CD4-positive, alpha-beta T cell (primary cell): ENCODE results near the gene CDH4. TPM values are rescaled to one million over a fixed set of nuclear protein-coding genes. Genes with fewer than 3 reads are reported as not detected.

Experiments
- ATAC-seq: fragments of 200-7000 bp; cut with Tn5 transposase; one replicate; pipeline ENCODE4 v1.10.0; 2022; ENCODE audit warnings: mild to moderate bottlenecking; ENCODE audit not compliant: poor library complexity
- CTCF ChIA-PET: fragments of 350-600 bp; sonication (Branson Sonifier 250); formaldehyde crosslinking; loops from one replicate; lab custom pipeline; 2021; ENCODE audit warnings: antibody characterized with exemption, inconsistent platforms; lab: Charles Lee
- POLR2A ChIA-PET: fragments of 350-600 bp; sonication (Branson Sonifier 250); formaldehyde crosslinking; loops from one replicate; lab custom pipeline; 2021; ENCODE audit warnings: antibody characterized with exemption, inconsistent platforms; lab: Charles Lee
- DNase-seq, 14 experiments: peaks; one replicate each; pipeline ENCODE4 v3.0.0-alpha.2; 2013 to 2020; ENCODE audit warnings: mixed read lengths in 2 of 14
- H3K27ac ChIP-seq, 2 donors: one replicate each; pipeline versions ENCODE4 v1.5.1 to v1.7.0; 2013; ENCODE audit warnings: low read length in 2 of 2, low read depth in 1 of 2, mild to moderate bottlenecking in 1 of 2
- H3K27me3 ChIP-seq, 2 experiments: 1 replicate in 1 of 2; 2 replicates in 1 of 2; pipeline versions ENCODE4 v1.6.1 to v1.7.0; 2013; ENCODE audit warnings: low read length in 2 of 2, control low read depth in 1 of 2, mild to moderate bottlenecking in 1 of 2, moderate library complexity in 1 of 2; ENCODE audit not compliant: insufficient read depth in 2 of 2, control insufficient read depth in 1 of 2
- H3K36me3 ChIP-seq: one replicate; pipeline ENCODE4 v1.6.1; 2013; ENCODE audit warnings: low read length, control low read depth; ENCODE audit not compliant: insufficient read depth
- H3K4me1 ChIP-seq: one replicate; pipeline ENCODE4 v1.6.1; 2013; ENCODE audit warnings: low read length, control low read depth; ENCODE audit not compliant: insufficient read depth
- H3K4me3 ChIP-seq: one replicate; pipeline ENCODE4 v1.5.1; 2013; ENCODE audit warnings: mild to moderate bottlenecking, low read length, moderate library complexity
- H3K9me3 ChIP-seq, 2 experiments: 1 replicate in 1 of 2; 2 replicates in 1 of 2; pipeline versions ENCODE4 v1.6.1 to v1.7.0; 2013; ENCODE audit warnings: low read length in 2 of 2, mild to moderate bottlenecking in 2 of 2, control low read depth in 1 of 2, moderate library complexity in 1 of 2; ENCODE audit not compliant: control insufficient read depth in 1 of 2, insufficient read depth in 1 of 2
- H3K27ac Mint-ChIP-seq: one replicate; pipeline ENCODE4 v1.8.0; 2020; ENCODE audit warnings: mixed read lengths
- H3K27me3 Mint-ChIP-seq: one replicate; pipeline ENCODE4 v1.8.0; 2021; ENCODE audit warnings: mixed read lengths
- H3K36me3 Mint-ChIP-seq: one replicate; pipeline ENCODE4 v1.8.0; 2021; ENCODE audit warnings: low read depth, mixed read lengths
- H3K4me1 Mint-ChIP-seq: one replicate; pipeline ENCODE4 v1.8.0; 2021; ENCODE audit warnings: low read depth, mixed read lengths
- H3K4me3 Mint-ChIP-seq: one replicate; pipeline ENCODE4 v1.8.0; 2020; ENCODE audit warnings: mild to moderate bottlenecking, mixed read lengths
- H3K9me3 Mint-ChIP-seq: one replicate; pipeline ENCODE4 v1.8.0; 2020; ENCODE audit warnings: mixed read lengths
- intact Hi-C, 2 experiments: fragments of 100-400 bp; cut with DNase I in 1 of 2; cut with micrococcal nuclease in 1 of 2; formaldehyde crosslinking; loops; one replicate each; pipeline versions ENCODE4 v1.15.1 to v1.9.0; 2023 to 2025; cut with DNase I, micrococcal nuclease
- total RNA-seq, 174 experiments: library from RNA in 2 of 174; stranded (reverse) in 2 of 174; gene quantifications; one replicate each; pipeline ENCODE4 v1.2.3 and lab custom pipeline; 2021 to 2026
- TF ChIP-seq, protein P1 (sequence below): fragments of 200-600 bp; IDR thresholded peaks from one replicate; pipeline ENCODE4 v1.8.0; 2022; ENCODE audit warnings: antibody characterized with exemption, mild to moderate bottlenecking

Gene CDH4
- total RNA-seq, 2 experiments from 2014 or later, result 0.11 TPM

DNA sequence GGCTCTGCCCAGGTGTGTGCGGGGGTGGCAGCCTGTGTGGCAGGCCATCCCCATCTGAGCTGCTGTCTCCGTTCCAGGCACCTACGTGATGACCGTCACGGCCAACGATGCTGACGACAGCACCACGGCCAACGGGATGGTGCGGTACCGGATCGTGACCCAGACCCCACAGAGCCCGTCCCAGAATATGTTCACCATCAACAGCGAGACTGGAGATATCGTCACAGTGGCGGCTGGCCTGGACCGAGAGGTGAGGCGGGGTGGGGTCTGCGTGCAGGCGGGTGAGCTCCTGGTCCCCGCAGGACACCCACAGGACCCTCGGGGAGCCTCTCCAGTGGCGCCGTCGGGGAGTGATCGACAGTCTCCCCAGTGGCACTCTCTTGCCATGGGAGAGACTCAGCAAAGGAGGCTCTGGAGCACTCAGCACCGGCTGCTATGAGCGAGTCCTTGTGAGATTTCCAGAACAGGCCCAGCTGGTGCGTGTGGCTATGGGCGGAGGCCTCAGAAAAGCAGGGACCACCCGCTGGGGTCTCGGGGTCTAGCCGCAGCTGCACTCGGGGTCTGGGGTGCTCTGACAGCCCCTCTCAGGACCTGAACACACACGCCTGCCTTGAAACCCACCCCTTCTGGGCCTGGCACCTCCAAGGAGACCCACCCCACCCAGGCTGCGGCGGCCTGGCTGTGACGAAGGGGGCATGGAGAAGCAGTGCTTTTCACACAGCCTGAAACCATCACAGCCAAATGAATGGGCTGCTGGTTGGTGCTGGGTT lies 621.8 kb downstream of the CDH4 start:
- no peak overlapping the region for H3K27ac ChIP-seq
- no peak overlapping the region for H3K27ac Mint-ChIP-seq
- no peaks in the 10 kb centered on the region for H3K36me3 Mint-ChIP-seq
- H3K4me3 Mint-ChIP-seq, result no peak overlapping the region
- H3K4me1 ChIP-seq, result no peaks in the 10 kb centered on the region
- H3K4me1 Mint-ChIP-seq, result no peaks in the 10 kb centered on the region
- TF ChIP-seq, protein P1, sequence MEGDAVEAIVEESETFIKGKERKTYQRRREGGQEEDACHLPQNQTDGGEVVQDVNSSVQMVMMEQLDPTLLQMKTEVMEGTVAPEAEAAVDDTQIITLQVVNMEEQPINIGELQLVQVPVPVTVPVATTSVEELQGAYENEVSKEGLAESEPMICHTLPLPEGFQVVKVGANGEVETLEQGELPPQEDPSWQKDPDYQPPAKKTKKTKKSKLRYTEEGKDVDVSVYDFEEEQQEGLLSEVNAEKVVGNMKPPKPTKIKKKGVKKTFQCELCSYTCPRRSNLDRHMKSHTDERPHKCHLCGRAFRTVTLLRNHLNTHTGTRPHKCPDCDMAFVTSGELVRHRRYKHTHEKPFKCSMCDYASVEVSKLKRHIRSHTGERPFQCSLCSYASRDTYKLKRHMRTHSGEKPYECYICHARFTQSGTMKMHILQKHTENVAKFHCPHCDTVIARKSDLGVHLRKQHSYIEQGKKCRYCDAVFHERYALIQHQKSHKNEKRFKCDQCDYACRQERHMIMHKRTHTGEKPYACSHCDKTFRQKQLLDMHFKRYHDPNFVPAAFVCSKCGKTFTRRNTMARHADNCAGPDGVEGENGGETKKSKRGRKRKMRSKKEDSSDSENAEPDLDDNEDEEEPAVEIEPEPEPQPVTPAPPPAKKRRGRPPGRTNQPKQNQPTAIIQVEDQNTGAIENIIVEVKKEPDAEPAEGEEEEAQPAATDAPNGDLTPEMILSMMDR, result no peak
- ChIA-PET POLR2A (no interaction called here), CTCF (no interaction called here)
- no peak overlapping the region for H3K4me3 ChIP-seq
- H3K9me3 Mint-ChIP-seq, result no peaks in the 10 kb centered on the region
- no peaks in the 10 kb centered on the region for H3K27me3 ChIP-seq
- H3K9me3 ChIP-seq, result peaks cover 0 to 33% of the 10 kb centered on the region in 2 experiments
- DNase-seq (no peak), ATAC-seq (no peak)
- intact Hi-C loops, result no loop called here
- H3K36me3 ChIP-seq, result no peaks in the 10 kb centered on the region
- H3K27me3 Mint-ChIP-seq, result no peaks in the 10 kb centered on the region

DNA sequence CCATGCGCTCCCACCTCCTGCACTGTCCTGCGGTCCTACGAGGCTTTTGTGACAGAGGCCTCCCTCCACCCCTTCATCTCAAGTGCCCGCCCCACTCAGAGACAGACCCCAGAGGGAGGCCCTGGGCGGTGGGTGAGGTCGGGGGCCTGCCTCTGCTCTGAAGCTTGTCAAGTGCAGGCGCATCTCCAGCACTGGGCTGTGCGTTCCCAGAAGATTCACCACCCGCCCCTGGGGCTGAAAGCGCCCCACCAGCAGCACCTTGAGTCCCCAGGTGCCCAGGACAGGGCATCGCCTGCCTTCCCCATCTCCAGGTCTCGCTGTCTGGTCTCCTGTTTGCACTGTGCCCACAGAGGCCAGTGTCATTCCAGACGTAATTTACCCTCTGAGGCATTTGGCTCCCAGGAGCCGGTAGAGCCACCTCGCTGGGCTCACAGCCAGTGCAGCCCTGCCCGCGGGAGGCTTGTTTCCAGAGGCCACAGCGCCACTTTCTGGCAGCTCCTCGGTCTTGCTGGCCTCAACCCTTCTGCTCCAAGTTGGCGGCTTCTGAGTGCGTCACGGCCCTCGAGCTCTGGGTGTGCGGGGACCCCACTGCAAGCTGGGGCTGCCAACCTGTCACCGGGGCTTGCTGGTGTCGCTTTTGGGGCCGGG lies 622.5 kb downstream of the CDH4 start:
- POLR2A ChIA-PET, result no interaction called here
- Mint-ChIP-seq H3K36me3 (no peaks in the 10 kb centered on the region), H3K27me3 (no peaks in the 10 kb centered on the region), H3K9me3 (no peaks in the 10 kb centered on the region), H3K4me3 (no peak overlapping the region), H3K4me1 (no peaks in the 10 kb centered on the region), H3K27ac (no peak overlapping the region)
- DNase-seq (no peak), ATAC-seq (no peak)
- no peaks in the 10 kb centered on the region for H3K27me3 ChIP-seq
- H3K27ac ChIP-seq, result no peak overlapping the region
- no peaks in the 10 kb centered on the region for H3K36me3 ChIP-seq
- TF ChIP-seq, protein P1, result no peak
- no peaks in the 10 kb centered on the region for H3K4me1 ChIP-seq
- no peak overlapping the region for H3K4me3 ChIP-seq
- CTCF ChIA-PET, result no interaction called here
- peaks cover 0 to 33% of the 10 kb centered on the region in 2 experiments for H3K9me3 ChIP-seq
- intact Hi-C loops, result no loop called here

DNA sequence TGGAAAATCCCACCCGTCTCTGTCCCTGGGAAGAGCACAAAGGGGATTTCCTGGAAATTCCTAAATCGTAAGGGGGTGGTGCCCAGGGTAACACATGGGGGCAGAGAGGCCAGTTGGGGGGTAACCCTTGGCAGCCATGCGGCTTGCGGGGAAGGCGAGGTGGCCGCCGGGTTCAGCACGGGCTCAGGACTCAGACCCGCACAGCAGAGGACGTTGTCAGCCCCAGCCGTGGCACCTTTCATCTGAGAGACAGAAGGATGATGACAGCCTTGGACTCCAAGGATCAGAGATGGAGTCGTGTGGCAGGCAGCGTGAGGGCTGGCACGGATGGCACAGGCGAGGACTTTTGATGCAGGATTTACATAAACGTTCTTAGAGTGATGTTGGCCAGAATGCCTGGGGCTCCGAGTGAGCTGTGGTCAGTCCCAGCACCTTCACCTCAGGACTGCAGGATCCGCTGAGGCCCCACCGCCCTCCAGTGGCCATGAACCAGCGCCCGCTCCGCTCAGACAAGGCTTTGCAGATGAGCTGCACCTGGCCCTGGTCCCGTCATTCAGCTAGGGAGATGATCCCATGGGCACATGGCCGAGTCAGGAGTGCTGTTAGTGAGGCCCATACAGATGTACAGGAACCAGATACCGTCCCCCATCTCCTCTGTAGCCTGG lies 623.3 kb downstream of the CDH4 start:
- ChIA-PET CTCF (no interaction called here), POLR2A (no interaction called here)
- no peaks in the 10 kb centered on the region for H3K4me1 Mint-ChIP-seq

More for the DNA sequence above, 623.3 kb downstream of the CDH4 start:
- Mint-ChIP-seq H3K27me3 (no peaks in the 10 kb centered on the region), H3K4me3 (no peak overlapping the region), H3K9me3 (no peaks in the 10 kb centered on the region), H3K36me3 (no peaks in the 10 kb centered on the region), H3K27ac (no peak overlapping the region)
- no peaks in the 10 kb centered on the region for H3K36me3 ChIP-seq
- H3K4me1 ChIP-seq, result no peaks in the 10 kb centered on the region
- H3K9me3 ChIP-seq, result peaks cover 0 to 42% of the 10 kb centered on the region in 2 experiments
- no peak for ATAC-seq
- H3K27ac ChIP-seq, result no peak overlapping the region
- TF ChIP-seq, protein P1, result no peak
- H3K27me3 ChIP-seq, result no peaks in the 10 kb centered on the region
- intact Hi-C loops, result no loop called here
- H3K4me3 ChIP-seq, result no peak overlapping the region
- DNase-seq, result no peak
